ENCODE measurements around the gene ZFY.
"Not testable (repeated sequence)": the region's sequence is repeated elsewhere in the genome, so short reads cannot be mapped to it uniquely, and the experiment has no call there.

The ZFY gene

GRCh38 chrY:2979283-2979682 lies 44.1 kb downstream of the ZFY start:
- DNase-seq = no peak

DNA sequence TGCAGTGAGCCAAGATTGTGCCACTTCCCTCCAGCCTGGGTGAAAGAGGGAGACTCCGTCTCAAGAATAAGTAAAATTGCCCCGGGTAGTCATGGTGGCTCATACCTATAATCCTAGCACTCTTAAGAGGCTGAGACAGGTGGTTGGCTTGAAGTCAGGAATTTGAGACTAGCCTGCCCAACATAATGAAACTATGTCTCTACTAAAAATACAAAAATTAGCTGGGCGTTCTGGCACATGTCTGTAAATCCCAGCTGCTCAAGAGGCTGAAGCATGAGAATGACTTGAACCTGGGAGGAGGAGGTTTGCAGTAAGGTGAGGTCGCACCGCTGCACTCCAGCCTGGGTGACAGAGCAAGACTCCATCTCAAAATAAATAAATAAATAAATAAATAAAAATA lies 49.3 kb downstream of the ZFY start:
- no peak for DNase-seq

DNA sequence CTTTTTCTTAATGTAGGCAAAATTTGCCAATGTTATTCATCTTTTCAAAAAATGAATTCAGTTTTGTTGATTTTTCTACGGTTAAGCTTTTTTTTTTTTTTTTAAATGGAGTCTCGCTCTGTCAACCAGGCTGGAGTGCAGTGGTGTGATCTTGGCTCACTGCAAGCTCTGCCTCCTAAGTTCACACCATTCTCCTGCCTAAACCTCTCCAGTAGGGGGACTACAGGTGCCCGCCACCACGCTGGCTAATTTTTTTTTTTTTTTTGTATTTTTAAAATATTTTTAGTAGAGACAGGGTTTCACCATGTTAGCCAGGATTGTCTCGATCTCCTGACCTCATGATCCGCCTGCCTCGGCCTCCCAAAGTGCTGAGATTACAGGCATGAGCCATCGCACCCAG lies 52.0 kb downstream of the ZFY start:
- not testable (repeated sequence) for DNase-seq

DNA sequence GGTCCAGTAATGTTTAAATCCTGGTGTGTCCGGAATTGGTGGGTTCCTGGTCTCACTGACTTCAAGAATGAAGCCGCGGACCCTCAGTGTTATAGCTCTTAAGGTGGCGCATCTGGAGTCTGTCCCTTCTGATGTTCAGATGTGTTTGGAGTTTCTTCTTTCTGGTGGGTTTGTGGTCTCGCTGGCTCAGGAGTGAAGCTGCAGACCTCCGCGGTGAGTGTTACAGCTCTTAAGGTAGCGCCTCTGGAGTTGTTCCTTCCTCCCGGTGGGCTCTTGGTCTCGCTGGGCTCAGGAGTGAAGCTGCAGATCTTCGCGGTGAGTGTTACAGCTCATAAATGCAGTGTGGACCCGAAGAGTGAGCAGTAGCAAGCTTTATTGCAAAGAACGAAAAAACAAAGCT lies 62.2 kb downstream of the ZFY start:
- DNase-seq = not testable (repeated sequence)

- DNase-seq = no peak
These were observed 67.0 kb downstream of the ZFY start for GRCh38 chrY:3002190-3002589.

- no peak for DNase-seq
These were observed 67.7 kb downstream of the ZFY start for GRCh38 chrY:3002680-3003515.

GRCh38 chrY:3003516-3003830 lies 68.3 kb downstream of the ZFY start:
- no peak for DNase-seq

DNA sequence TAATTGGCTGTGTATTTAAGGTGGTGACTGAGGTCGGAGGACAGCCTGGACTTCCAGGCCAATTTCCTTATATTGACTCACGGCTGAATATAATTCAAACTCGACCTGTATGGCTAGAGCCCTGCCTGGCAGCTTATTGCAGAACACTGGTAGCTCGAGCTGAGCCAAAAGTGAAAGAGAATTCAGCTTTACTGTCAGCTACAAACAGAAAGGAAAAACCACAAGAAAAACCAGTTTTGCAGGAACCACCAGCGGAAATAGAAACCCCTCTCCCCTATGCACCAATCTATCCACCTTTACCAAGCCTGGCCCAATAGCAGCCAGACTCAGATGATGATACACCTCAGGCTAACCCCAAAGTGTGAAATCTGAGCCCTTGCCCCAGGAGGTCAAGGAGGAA lies 68.7 kb downstream of the ZFY start:
- no peak for DNase-seq

GRCh38 chrY:3006031-3006430 lies 70.8 kb downstream of the ZFY start:
- not testable (repeated sequence) for DNase-seq

DNA sequence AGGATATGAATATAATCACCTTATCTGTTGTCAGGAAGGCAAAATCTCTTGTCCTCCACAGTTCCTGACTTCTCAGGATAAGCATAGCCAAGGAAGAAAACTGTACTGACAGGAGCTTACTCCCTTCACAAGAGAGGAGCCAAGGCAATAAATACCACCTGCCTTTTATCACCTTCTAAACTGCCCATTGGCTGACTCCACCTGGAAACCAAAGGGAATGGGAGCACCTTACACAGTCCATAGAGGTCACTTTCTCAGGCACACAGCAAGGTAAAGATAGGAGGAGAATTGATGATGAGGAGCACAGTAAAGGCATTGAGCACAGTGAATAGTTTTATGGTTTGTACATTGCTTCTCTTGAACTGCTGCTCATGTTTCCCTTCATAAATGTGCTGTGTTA lies 72.8 kb downstream of the ZFY start:
- DNase-seq = no peak

DNA sequence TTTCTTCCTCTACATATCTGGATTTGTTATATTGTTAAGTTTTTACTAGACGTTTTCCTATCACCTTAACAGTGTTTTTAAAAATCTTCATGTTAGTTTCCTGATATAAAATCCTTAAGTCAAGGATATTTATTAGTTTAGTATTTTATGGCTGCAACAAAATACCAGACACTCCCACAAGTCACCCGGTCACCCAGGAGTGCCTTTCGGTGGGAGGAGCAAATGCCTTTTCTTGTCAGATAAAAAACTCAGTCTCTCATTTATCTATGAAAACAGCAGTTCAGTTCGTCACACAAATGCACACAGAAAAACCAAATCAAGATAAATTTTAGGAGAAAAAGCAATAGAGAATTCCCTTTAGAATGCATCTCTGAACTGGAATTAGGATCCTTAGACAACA lies 77.0 kb downstream of the ZFY start:
- DNase-seq = no peak

DNA sequence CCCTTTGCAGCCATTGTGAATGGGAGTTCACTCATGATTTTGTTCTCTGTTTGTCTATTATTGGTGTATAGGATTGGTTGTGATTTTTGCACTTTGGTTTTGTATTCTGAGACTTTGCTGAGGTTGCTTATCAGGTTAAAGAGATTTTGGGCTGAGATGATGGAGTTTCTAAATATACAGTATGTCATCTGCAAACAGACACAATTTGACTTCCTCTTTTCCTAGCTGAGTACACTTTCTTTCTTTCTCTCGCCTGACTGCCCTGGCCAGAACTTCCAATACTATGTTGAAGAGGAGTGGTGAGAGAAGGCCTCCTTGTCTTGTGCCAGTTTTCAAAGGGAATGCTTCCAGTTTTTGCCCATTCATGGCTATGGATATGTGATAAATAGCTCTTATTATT lies 81.4 kb downstream of the ZFY start:
- no peak for DNase-seq

DNA sequence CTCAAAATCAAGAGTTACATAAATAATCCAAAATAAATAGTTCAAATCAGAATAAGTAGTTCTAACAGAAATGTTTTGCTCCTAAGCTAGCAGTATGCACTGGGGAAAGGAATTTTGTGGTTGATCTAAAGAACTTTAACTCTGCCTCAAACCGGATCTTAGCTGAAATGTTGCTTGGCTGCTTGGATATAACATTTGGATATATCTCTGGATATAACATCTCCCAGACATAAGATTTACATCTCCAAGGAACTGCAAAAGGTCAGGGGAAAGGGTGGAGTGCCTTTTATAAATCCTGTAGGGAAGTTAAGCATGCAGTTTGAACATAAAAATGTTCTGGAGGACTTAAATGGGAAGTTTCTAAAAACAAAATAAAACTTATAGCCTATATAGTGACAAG lies 83.4 kb downstream of the ZFY start:
- no peak for DNase-seq

GRCh38 chrY:3019584-3019983 lies 84.4 kb downstream of the ZFY start:
- DNase-seq = no peak

- DNase-seq = no peak
These were observed 86.0 kb downstream of the ZFY start for GRCh38 chrY:3021176-3021575.

DNA sequence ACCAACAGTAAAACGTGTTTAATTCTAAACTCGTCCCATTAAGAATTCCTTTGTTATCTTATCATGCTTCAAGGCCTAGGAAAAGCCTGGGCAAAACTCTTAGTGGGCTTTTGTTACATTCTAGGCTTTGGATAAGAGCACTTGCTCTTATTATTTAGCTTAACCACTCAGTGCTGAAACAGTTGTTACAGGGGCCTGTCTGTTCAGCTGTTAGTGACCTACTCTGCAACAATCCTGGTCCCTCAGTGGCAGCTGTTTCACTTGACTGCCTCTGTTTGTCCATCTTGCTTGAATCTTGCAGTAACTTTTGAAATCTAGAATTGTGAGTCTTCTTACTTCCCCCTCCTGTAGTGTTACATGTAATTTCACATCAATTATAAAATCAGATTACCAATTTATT lies 88.4 kb downstream of the ZFY start:
- no peak for DNase-seq

DNA sequence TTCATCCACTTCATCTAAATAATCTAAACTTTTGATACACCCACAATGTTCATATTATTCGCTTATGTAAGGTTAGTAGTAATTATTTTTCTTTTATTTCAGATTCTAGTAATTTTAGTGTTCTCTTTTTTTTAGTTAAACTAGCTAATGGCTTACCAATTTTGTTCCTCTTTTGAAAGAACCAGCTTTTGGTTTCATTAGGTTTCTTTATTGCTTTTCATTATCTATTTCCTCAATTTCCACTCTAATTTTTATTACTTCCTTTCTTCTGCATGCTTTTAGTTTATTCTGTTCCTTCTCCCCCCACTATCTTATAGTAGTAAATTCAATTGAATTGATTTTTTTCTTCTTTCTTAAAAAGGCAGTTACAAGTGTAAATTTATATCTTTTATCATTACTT lies 90.2 kb downstream of the ZFY start:
- DNase-seq = no peak

Measured in activated T-cell treated with anti-CD3 and anti-CD28 coated beads, Interleukin-2, amount 50 U/mL, for 1 hour (primary cell).